Mucosa of rectum (tissue), 2 donors: ENCODE measurements around the gene TCF7L1.
"Not testable (repeated sequence)": the region's sequence is repeated elsewhere in the genome, so short reads cannot be mapped to it uniquely, and the experiment has no call there.

Source experiments
- H3K27ac ChIP-seq, 2 donors: one replicate each; pipeline ENCODE4 v1.7.0; 2013; ENCODE audit warnings: inconsistent platforms in 2 of 2, low read depth in 2 of 2, low read length in 2 of 2
- H3K27me3 ChIP-seq, 2 donors: one replicate each; pipeline ENCODE4 v1.7.0; 2013; ENCODE audit warnings: low read length in 2 of 2; ENCODE audit not compliant: control insufficient read depth in 2 of 2, insufficient read depth in 2 of 2
- H3K36me3 ChIP-seq, 2 donors: one replicate each; pipeline ENCODE4 v1.7.0; 2013; ENCODE audit warnings: low read length in 2 of 2; ENCODE audit not compliant: control insufficient read depth in 2 of 2, insufficient read depth in 2 of 2
- H3K4me1 ChIP-seq, 2 donors: one replicate each; pipeline ENCODE4 v1.7.0; 2013; ENCODE audit warnings: low read length in 2 of 2, mild to moderate bottlenecking in 1 of 2; ENCODE audit not compliant: control insufficient read depth in 2 of 2, insufficient read depth in 2 of 2
- H3K4me3 ChIP-seq, 2 donors: one replicate each; pipeline ENCODE4 v1.7.0; 2013; ENCODE audit warnings: low read length in 2 of 2
- H3K9ac ChIP-seq, 2 donors: one replicate each; pipeline ENCODE4 v1.7.0; 2013; ENCODE audit warnings: low read length in 2 of 2, low read depth in 1 of 2, mild to moderate bottlenecking in 1 of 2
- H3K9me3 ChIP-seq, 2 donors: one replicate each; pipeline ENCODE4 v1.7.0; 2013; ENCODE audit warnings: low read length in 2 of 2; ENCODE audit not compliant: control insufficient read depth in 2 of 2
- donor health status: healthy.
- donor health status: Normal muscosa, but diverticular disease.

The TCF7L1 gene

DNA sequence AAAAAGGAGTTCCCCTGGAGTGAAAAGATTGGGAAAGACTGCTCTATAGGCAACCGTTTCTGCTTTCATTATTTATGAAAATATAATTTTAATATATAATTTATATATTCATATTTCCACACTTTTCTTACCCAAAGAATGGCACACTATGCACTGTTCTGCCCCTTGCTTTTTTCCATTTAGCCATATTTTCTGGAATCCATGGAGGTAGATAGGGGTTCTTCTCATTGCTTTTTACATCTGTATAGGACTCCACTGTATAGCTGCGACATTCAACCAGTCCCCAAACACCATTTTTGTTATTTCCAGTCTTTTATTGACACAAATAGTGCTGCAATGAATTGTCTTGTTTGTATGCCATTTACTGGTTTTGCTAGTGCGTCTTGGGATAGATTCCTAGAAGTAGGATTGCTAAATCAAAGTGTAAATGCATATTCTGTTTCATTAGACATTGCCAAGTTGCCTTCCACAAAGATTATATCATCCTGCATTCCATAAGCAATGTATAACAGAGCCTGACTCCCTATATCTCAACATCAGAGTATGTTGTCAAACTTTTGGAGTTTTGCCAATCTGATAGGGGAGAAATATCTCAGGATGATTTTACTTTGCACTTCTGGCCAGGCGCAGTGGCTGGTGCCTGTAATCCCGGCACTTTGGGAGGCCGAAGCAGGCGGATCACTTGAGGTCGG, 26.6 kb upstream of the TCF7L1 start:
- no peaks in the 10 kb centered on the region for H3K4me1 ChIP-seq
- no peaks in the 10 kb centered on the region for H3K36me3 ChIP-seq
- no peak overlapping the region for H3K27ac ChIP-seq
- H3K27me3 ChIP-seq = no peaks in the 10 kb centered on the region
- H3K4me3 ChIP-seq = no peak overlapping the region
- H3K9ac ChIP-seq = no peak overlapping the region
- no peaks in the 10 kb centered on the region for H3K9me3 ChIP-seq

DNA sequence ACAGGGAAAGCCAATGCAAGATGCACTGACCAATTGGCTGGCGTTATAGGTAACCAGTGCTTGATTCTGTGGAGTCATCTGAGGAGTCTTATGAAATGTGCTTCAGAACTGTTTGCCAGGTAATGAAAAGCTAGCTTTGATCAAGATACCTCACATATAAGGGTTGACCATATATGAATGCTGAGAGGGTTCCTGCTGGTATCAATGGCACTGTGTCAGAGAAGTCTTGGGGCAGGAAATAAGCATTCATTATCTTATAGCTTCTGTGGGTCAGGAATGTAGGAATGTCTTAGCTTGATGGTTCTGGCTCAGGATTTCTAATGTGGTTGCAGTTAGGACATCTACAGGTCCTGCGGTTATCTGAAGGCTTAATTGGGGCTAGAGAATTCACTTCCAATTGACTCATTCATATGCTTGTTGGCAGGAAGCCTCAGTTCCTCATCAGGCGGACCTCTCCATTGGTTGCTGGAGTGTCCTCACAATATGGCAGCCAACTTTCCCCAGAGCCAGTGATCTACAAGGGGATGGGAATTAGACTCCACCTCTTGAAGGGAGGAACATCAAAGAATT, 22.1 kb upstream of the TCF7L1 start:
- H3K36me3 ChIP-seq = no peaks in the 10 kb centered on the region
- no peak overlapping the region for H3K9ac ChIP-seq
- H3K27ac ChIP-seq = no peak overlapping the region
- no peaks in the 10 kb centered on the region for H3K27me3 ChIP-seq
- H3K4me3 ChIP-seq = no peak overlapping the region
- H3K9me3 ChIP-seq = no peaks in the 10 kb centered on the region
- no peaks in the 10 kb centered on the region for H3K4me1 ChIP-seq

DNA sequence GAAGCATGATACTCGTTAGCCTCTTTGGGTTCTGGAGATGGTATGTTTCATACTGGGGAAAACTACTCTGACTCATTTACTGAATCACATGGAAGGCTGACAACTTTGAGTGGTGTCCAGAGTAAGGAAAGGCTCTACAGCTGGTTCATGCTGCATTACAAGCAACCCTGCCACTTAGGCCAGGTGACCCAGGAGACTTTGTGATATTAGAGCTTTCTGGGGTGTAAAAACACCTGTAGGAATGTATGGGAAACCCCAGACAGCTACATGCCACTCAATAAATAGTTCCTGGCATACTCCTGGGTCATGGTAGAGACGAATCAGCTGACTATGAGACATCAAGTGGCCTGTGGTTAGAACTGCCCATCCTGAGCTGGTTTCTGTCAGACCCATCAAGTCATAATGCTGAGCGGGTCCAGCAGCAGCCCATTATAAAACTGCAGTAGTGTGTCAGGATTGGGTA, 21.3 kb upstream of the TCF7L1 start:
- no peak overlapping the region for H3K9ac ChIP-seq
- no peaks in the 10 kb centered on the region for H3K9me3 ChIP-seq
- no peak overlapping the region for H3K4me3 ChIP-seq
- H3K27me3 ChIP-seq = no peaks in the 10 kb centered on the region
- H3K36me3 ChIP-seq = no peaks in the 10 kb centered on the region
- no peaks in the 10 kb centered on the region for H3K4me1 ChIP-seq
- H3K27ac ChIP-seq = no peak overlapping the region

DNA sequence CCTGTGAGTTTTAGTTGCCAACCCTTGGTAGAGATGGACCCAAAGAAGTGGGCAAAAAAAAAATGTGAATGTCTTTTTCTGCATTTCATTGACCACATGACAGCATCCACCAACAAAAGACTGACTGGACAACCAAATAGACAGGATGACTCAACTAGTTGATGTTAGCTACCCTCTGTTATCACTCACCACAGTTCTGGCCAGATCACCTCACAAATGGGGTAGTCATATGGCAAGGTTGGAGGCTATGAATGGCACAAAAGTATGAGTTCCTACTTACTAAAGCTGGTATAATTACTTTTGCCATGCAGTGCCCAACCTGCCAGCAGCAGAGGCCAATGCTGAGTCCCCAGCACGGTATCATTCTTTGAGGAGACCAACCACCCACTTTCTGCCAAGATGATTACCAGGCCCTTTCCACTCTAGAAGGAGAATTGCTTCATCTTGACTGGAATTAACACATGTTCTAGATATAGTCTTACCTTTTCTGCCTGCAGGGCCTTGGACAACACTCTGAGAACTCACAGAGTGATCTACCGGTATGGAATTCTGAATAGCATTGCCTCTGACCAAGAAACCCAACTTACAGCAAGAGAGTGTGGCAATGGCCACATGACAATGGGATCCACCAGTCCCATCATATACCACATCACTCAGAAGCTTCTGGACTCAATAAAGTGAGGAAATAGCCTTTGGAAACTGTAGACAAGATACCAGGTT, 20.1 kb upstream of the TCF7L1 start:
- no peak overlapping the region for H3K4me3 ChIP-seq
- no peak overlapping the region for H3K27ac ChIP-seq
- no peaks in the 10 kb centered on the region for H3K4me1 ChIP-seq
- no peak overlapping the region for H3K9ac ChIP-seq
- no peaks in the 10 kb centered on the region for H3K27me3 ChIP-seq
- no peaks in the 10 kb centered on the region for H3K9me3 ChIP-seq
- H3K36me3 ChIP-seq = no peaks in the 10 kb centered on the region

DNA sequence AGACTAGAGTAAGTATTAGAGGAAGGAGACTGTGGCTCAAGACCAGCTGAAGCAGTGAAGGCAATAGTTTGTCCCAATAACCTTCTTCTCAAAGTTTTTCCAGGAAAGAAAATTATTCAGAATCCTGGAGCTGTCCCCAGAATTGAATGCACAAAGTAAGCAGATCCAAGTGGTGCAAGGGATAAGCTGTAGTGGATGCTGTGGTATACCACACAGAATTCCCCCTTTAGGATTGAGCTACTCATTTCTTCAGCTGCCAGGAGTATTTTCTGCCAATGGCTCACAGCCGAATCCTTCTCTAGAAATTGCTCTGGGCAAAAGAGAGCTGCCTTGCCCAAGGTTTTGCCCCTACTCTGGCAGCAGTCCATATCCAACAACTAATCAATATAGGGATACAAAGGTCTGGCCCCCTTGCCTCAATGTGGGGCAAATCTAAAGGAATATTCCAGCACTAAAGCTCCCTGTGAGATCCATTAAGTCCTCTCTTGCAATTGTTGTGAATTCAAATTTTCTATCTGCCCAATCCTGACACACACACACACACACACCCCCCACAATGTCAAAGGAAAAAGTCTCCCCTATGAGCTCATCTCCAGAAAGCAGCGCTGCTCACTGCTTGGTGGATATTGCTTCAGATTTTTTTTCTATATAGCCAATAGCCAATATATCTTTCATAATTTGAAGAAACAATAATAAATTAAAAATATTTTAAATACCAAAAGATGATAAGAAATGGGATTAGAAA, 18.4 kb upstream of the TCF7L1 start:
- H3K9me3 ChIP-seq = no peaks in the 10 kb centered on the region
- H3K27me3 ChIP-seq = no peaks in the 10 kb centered on the region
- no peak overlapping the region for H3K4me3 ChIP-seq
- no peak overlapping the region for H3K9ac ChIP-seq
- no peaks in the 10 kb centered on the region for H3K36me3 ChIP-seq
- H3K4me1 ChIP-seq = no peaks in the 10 kb centered on the region
- H3K27ac ChIP-seq = no peak overlapping the region

DNA sequence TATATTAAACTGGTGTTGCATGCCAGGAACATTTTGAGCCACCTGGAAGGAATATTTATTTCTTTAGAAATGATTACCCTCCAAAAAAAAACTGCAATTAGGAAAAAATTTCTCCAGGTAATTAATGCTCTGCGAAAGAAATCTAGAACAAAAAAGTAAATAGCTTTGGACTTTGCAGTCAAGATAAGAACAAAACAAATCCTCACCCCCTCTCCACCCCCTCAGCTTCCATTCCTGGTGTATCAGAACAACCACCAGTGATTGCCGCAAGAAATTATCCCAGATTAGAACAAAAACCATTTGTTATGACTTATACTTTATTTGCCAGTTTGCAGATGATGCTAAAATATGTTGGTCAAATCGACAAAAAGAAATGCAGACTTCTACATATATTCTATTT, 17.0 kb upstream of the TCF7L1 start:
- Histone ChIP-seq H3K4me1 (no peaks in the 10 kb centered on the region), H3K36me3 (no peaks in the 10 kb centered on the region), H3K27me3 (no peaks in the 10 kb centered on the region), H3K9me3 (no peaks in the 10 kb centered on the region), H3K4me3 (no peak overlapping the region), H3K9ac (no peak overlapping the region), H3K27ac (no peak overlapping the region)

DNA sequence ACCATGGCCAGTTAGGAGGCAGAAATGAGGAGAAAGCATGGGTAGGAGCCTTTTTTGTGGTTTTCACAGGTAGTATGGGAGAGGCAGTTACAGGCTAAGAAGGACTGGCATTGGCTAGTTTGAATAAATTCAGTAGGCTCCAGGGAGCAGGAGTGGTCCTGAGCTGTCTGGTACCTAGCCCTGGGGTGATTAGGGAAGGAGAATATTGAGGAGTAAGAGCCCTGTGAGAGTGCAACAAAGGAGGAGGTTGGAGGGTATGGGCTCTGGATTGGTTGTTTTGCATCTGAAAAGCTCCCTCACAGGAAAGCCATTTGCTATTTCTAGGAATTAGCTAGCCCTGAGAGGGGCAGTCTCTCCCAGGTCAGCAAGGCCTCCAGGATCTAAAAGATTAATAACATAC, 13.3 kb upstream of the TCF7L1 start:
- Histone ChIP-seq H3K27me3 (no peaks in the 10 kb centered on the region), H3K9ac (no peak overlapping the region), H3K27ac (no peak overlapping the region), H3K9me3 (no peaks in the 10 kb centered on the region), H3K4me3 (no peak overlapping the region), H3K4me1 (no peaks in the 10 kb centered on the region), H3K36me3 (no peaks in the 10 kb centered on the region)

DNA sequence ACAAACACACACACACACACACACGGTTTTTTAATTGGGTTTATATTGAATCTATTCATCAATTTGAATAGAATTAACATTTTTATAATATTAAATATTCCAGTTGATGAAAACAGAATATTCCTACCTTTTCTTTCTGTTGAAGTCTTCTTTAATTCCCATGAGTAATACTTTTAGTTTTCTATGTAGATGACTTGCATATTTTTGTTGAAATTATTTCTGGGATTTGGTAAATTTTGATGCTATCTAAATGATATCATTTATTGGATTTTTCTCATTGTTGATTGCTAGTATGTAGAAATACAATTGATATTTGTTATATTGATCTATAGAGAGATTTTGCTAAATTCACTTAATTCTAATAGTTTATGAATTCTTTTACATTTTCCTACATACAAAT, 12.8 kb upstream of the TCF7L1 start:
- H3K27me3 ChIP-seq = no peaks in the 10 kb centered on the region
- H3K4me3 ChIP-seq = no peak overlapping the region
- H3K9ac ChIP-seq = no peak overlapping the region
- H3K4me1 ChIP-seq = no peaks in the 10 kb centered on the region
- H3K9me3 ChIP-seq = no peaks in the 10 kb centered on the region
- H3K36me3 ChIP-seq = no peaks in the 10 kb centered on the region
- no peak overlapping the region for H3K27ac ChIP-seq

DNA sequence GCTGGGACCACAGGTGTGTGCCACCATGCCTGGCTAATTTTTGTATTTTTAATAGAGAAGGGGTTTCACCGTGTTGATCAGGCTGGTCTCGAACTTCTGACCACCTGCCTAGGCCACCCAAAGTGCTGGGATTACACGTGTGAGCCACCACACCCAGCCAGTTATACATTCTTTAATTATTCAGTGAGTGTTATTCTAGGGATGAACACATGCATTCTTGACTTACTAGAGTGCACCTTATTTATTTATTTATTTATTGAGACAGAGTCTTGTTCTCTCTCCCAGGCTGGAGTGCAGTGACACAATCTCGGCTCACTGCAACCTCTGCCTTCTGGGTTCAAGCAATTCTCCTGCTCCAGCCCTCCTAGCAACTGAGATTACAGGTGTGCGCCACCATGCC, 6.7 kb upstream of the TCF7L1 start:
- H3K27me3 ChIP-seq, H3K9ac ChIP-seq, H3K4me3 ChIP-seq, H3K36me3 ChIP-seq, H3K4me1 ChIP-seq, H3K27ac ChIP-seq, H3K9me3 ChIP-seq: not testable (repeated sequence)

DNA sequence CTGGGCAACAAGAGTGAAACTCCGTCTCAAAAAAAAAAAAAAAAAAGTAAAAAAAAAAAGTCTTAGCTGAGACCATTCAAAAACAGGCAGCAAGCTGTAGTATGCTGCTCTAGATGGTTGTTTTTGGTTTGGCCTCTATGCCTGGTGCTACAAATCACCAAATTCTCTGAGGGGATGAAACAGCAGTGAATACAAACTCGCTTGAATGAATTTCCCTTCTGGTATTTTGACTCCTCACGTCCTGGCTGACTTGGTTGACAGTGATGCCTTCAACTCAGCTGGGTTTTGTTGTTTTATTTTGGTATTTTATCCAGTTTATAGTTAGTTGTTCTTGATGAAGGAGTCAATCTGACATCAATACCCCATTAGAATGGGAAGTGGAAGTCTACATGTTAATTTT, 3.3 kb upstream of the TCF7L1 start:
- Histone ChIP-seq H3K4me1 (peaks cover 4 to 5% of the 10 kb centered on the region in 2 donors), H3K9ac (no peak overlapping the region), H3K9me3 (no peaks in the 10 kb centered on the region), H3K4me3 (no peak overlapping the region), H3K27ac (no peak overlapping the region), H3K36me3 (no peaks in the 10 kb centered on the region), H3K27me3 (peaks cover 8 to 13% of the 10 kb centered on the region in 2 donors)
